H1 (cell line): ENCODE measurements around the gene ANGPTL4. TPM values are rescaled to one million over a fixed set of nuclear protein-coding genes. Genes with fewer than 3 reads are reported as not detected.

Experiments used
- CTCF ChIA-PET: fragments of 300-600 bp; sonication (Branson Sonifier 250); formaldehyde crosslinking; loops from one replicate; lab custom pipeline; 2021; ENCODE audit not compliant: partially characterized antibody; lab: Charles Lee
- POLR2A ChIA-PET: fragments of 300-600 bp; sonication (Branson Sonifier 250); formaldehyde crosslinking; loops from one replicate; lab custom pipeline; 2021; ENCODE audit warnings: inconsistent platforms; ENCODE audit not compliant: partially characterized antibody; lab: Charles Lee
- DNase-seq, 2 experiments: peaks; one replicate each; pipeline versions ENCODE4 v3.0.0 to v3.0.0-alpha.2; 2010 to 2022; ENCODE audit warnings: low spot score in 2 of 2, low read depth in 1 of 2, mixed read lengths in 1 of 2
- FAIRE-seq: peaks from 2 replicates; lab custom pipeline; 2011; peaks lifted over from hg19 to GRCh38; lab: Jason Lieb, UNC
- H2AFZ ChIP-seq: 2 replicates; pipeline ENCODE4 v1.8.1; 2012; ENCODE audit warnings: low read length, inconsistent platforms
- H2AK5ac ChIP-seq: 2 replicates; pipeline ENCODE4 v1.6.1; 2013; ENCODE audit warnings: low read depth, low read length
- H2BK120ac ChIP-seq: replicated peaks from 2 replicates; pipeline ENCODE3; 2013; ENCODE audit warnings: low read depth, low read length, inconsistent platforms
- H2BK12ac ChIP-seq: 2 replicates; pipeline ENCODE4 v1.6.1; 2013; ENCODE audit warnings: low read depth, low read length
- H2BK15ac ChIP-seq: 2 replicates; pipeline ENCODE4 v1.6.1; 2013; ENCODE audit warnings: low read length
- H2BK20ac ChIP-seq: 2 replicates; pipeline ENCODE4 v1.6.1; 2013; ENCODE audit warnings: low read length
- H2BK5ac ChIP-seq: 2 replicates; pipeline ENCODE4 v1.6.1; 2013; ENCODE audit warnings: low read depth, low read length
- H3K14ac ChIP-seq: 2 replicates; pipeline ENCODE4 v1.6.1; 2013; ENCODE audit warnings: inconsistent platforms; ENCODE audit not compliant: insufficient read length
- H3K18ac ChIP-seq: 2 replicates; pipeline ENCODE4 v1.6.1; 2013; ENCODE audit warnings: low read length; ENCODE audit errors: extremely low read depth
- H3K23ac ChIP-seq: 2 replicates; pipeline ENCODE4 v1.6.1; 2013; ENCODE audit warnings: inconsistent platforms; ENCODE audit not compliant: insufficient read length
- H3K23me2 ChIP-seq: 2 replicates; pipeline ENCODE4 v1.6.1; 2013; ENCODE audit warnings: low read depth, low read length
- H3K27ac ChIP-seq: 2 replicates; pipeline ENCODE4 v1.6.1; 2011; ENCODE audit warnings: low read depth, low read length, inconsistent platforms
- H3K27me3 ChIP-seq, 4 experiments: replicated peaks in 1 of 4; 1 replicate in 1 of 4; 2 replicates in 3 of 4; pipeline versions ENCODE4 v1.6.1 to v1.8.1; 2011 to 2013; ENCODE audit warnings: low read length in 3 of 4, mild to moderate bottlenecking in 3 of 4, inconsistent platforms in 2 of 4, mixed read lengths in 2 of 4, moderate library complexity in 1 of 4; ENCODE audit not compliant: control insufficient read depth in 3 of 4, insufficient read depth in 3 of 4; ENCODE audit errors: extremely low read depth in 1 of 4
- H3K36me3 ChIP-seq, 4 experiments: 2 replicates each; pipeline versions ENCODE4 v1.6.1 to v1.8.1; 2011 to 2013; ENCODE audit warnings: mild to moderate bottlenecking in 4 of 4, low read length in 3 of 4, moderate library complexity in 2 of 4, control low read depth in 1 of 4, inconsistent platforms in 1 of 4; ENCODE audit not compliant: insufficient read depth in 4 of 4, control insufficient read depth in 2 of 4
- H3K4ac ChIP-seq: replicated peaks from 2 replicates; pipeline ENCODE3; 2013; ENCODE audit warnings: low read length, low read depth, mixed read lengths, inconsistent platforms; ENCODE audit not compliant: insufficient read length
- H3K4me1 ChIP-seq, 4 experiments: replicated peaks in 1 of 4; 1 replicate in 1 of 4; 2 replicates in 3 of 4; pipeline versions ENCODE4 v1.6.1 to v1.8.1; 2011 to 2013; ENCODE audit warnings: low read length in 3 of 4, inconsistent platforms in 2 of 4, mixed read lengths in 1 of 4; ENCODE audit not compliant: insufficient read depth in 4 of 4, control insufficient read depth in 3 of 4
- H3K4me2 ChIP-seq, 2 experiments: 2 replicates each; pipeline versions ENCODE4 v1.6.1 to v1.8.1; 2011 to 2013; ENCODE audit warnings: low read depth in 2 of 2, low read length in 2 of 2, control low read depth in 1 of 2, inconsistent platforms in 1 of 2, mild to moderate bottlenecking in 1 of 2; ENCODE audit not compliant: insufficient read depth in 1 of 2
- H3K4me3 ChIP-seq, 4 experiments: fragments of 200-600, 300-600 bp in 1 of 4; sonication (generic), shearing (Covaris generic), sonication (Bioruptor Twin) in 1 of 4; 2 replicates each; pipeline versions ENCODE4 v1.5.1 to v1.8.1; 2011 to 2016; ENCODE audit warnings: low read length in 4 of 4, low read depth in 3 of 4, control low read depth in 2 of 4, inconsistent platforms in 2 of 4, mild to moderate bottlenecking in 2 of 4, mixed read lengths in 1 of 4, moderate library complexity in 1 of 4; ENCODE audit not compliant: insufficient read depth in 2 of 4; ENCODE audit errors: extremely low read depth in 1 of 4
- H3K56ac ChIP-seq: replicated peaks from 2 replicates; pipeline ENCODE3; 2013; ENCODE audit warnings: low read depth, mild to moderate bottlenecking, mixed read lengths, low read length, inconsistent platforms; ENCODE audit not compliant: insufficient read length
- H3K79me1 ChIP-seq: 2 replicates; pipeline ENCODE4 v1.6.1; 2013; ENCODE audit warnings: low read depth, low read length, control low read depth
- H3K79me2 ChIP-seq, 2 experiments: 2 replicates each; pipeline versions ENCODE4 v1.6.1 to v1.8.1; 2012 to 2013; ENCODE audit warnings: low read length in 2 of 2, mild to moderate bottlenecking in 2 of 2, inconsistent platforms in 1 of 2; ENCODE audit not compliant: insufficient read depth in 2 of 2, control insufficient read depth in 1 of 2
- H3K9ac ChIP-seq, 4 experiments: replicated peaks in 1 of 4; 1 replicate in 1 of 4; 2 replicates in 3 of 4; pipeline versions ENCODE4 v1.6.1 to v1.8.1; 2011 to 2013; ENCODE audit warnings: low read depth in 3 of 4, low read length in 3 of 4, control low read depth in 2 of 4, mild to moderate bottlenecking in 2 of 4, moderate library complexity in 2 of 4, inconsistent platforms in 1 of 4; ENCODE audit errors: extremely low read depth in 1 of 4
- H3K9me3 ChIP-seq, 2 experiments: 2 replicates each; pipeline versions ENCODE4 v1.6.1 to v1.8.1; 2012 to 2013; ENCODE audit warnings: mild to moderate bottlenecking in 2 of 2, moderate library complexity in 2 of 2, control low read depth in 1 of 2, inconsistent platforms in 1 of 2, low read depth in 1 of 2, low read length in 1 of 2, mixed read lengths in 1 of 2; ENCODE audit not compliant: insufficient read depth in 2 of 2
- H4K20me1 ChIP-seq, 2 experiments: replicated peaks in 1 of 2; 2 replicates each; pipeline versions ENCODE3 to v1.8.1; 2011 to 2013; ENCODE audit warnings: inconsistent platforms in 2 of 2, low read length in 2 of 2, mild to moderate bottlenecking in 1 of 2; ENCODE audit not compliant: insufficient read depth in 2 of 2, control insufficient read depth in 1 of 2
- H4K5ac ChIP-seq: 2 replicates; pipeline ENCODE4 v1.6.1; 2013; ENCODE audit warnings: low read length, low read depth, mixed read lengths, inconsistent platforms; ENCODE audit not compliant: insufficient read length
- H4K8ac ChIP-seq: 2 replicates; pipeline ENCODE4 v1.8.0; 2013; ENCODE audit warnings: mild to moderate bottlenecking, moderate library complexity, low read length, inconsistent platforms; ENCODE audit not compliant: insufficient read depth; ENCODE audit errors: extremely low read depth
- H4K91ac ChIP-seq: replicated peaks from 2 replicates; pipeline ENCODE3; 2013; ENCODE audit warnings: low read length, mixed read lengths, inconsistent platforms; ENCODE audit not compliant: insufficient read length
- PHF8 ChIP-seq: fragments of 200-600 bp; sonication (generic); conservative IDR thresholded peaks from 2 replicates; pipeline ENCODE4 v1.7.1; 2012; ENCODE audit warnings: low read depth, mild to moderate bottlenecking, inconsistent platforms, low read length, moderate library complexity
- RBBP5 ChIP-seq: IDR thresholded peaks from 2 replicates; pipeline ENCODE4 v1.7.1; 2012; ENCODE audit warnings: low read depth, mild to moderate bottlenecking, inconsistent platforms, low read length, moderate library complexity, borderline replicate concordance
- WGBS, 2 experiments: shearing (Covaris generic) in 1 of 2; methylation state at CpG; one replicate each; pipeline versions ENCODE4 v1.1.6 to v1.1.7; 2013 to 2015; ENCODE audit warnings: low lambda C conversion rate in 2 of 2, mixed read lengths in 2 of 2, inconsistent platforms in 1 of 2, low coverage in 1 of 2, missing lambda C conversion rate in 1 of 2; ENCODE audit not compliant: insufficient replicate concordance in 2 of 2, insufficient coverage in 1 of 2, insufficient read length in 1 of 2; ENCODE audit errors: extremely low coverage in 1 of 2, missing lambda C conversion rate in 1 of 2; 5-methylcytosine and 5-hydroxymethylcytosine counted together
- polyA plus RNA-seq, 7 experiments: library from polyadenylated mRNA; depleted of rRNA in 3 of 7; stranded (reverse) in 5 of 7; unstranded in 2 of 7; fragments of >200 nt in 5 of 7; fragments of 200-250 nt in 2 of 7; gene quantifications; 1 replicate in 5 of 7; 2 replicates in 1 of 7; 4 replicates in 1 of 7; pipeline versions ENCODE4 v1.2.1 to v1.2.3, GENCODE V29; 2011 to 2013; ENCODE audit warnings: missing spikeins in 2 of 7, mixed read lengths in 2 of 7
- total RNA-seq: library from RNA; stranded (reverse); fragmentation: NEBNext Ultra II Directional; extraction: Animal tissue kit (Norgen Biotek cat#: 25700); gene quantifications from 2 replicates; pipeline ENCODE4 v1.2.1, GENCODE V29; 2021

ANGPTL4 gene
- total and polyA plus RNA-seq, 2 of the 8 experiments (the other 6 are each of a cell fraction or from before 2014, with no cell fraction given), result 2.3 to 6.5 TPM

- Histone ChIP-seq H2BK20ac (no peak overlapping the region), H2AFZ (no peak overlapping the region), H3K79me1 (no peaks in the 10 kb centered on the region; the same call in 1 of the 2 replicates), H3K27me3 (peaks cover 0 to 24% (median 17%) of the 10 kb centered on the region in 4 experiments; a peak in 6 of 7 replicates), H3K23ac (no peak overlapping the region), H3K4me2 (peak overlapping the region; percentile 38 to 54; a peak in 2 of 4 replicates), H3K4ac (peak overlapping the region; percentile 91), H2BK12ac (peak overlapping the region; percentile 53; the same call in 1 of the 2 replicates), H2BK5ac (peak overlapping the region; percentile 83; the same call in 1 of the 2 replicates), H3K14ac (no peak overlapping the region), H4K91ac (peak overlapping the region; percentile 82), H3K18ac (peak overlapping the region; percentile 83), H2BK15ac (peak overlapping the region; percentile 83; the same call in 1 of the 2 replicates), H3K56ac (no peak overlapping the region), H3K9me3 (no peaks in the 10 kb centered on the region), H4K8ac (peak overlapping the region; percentile 73), H3K4me3 (peak overlapping the region in 3 of 4 experiments; percentile 20 to 42 (median 26); a peak in 4 of 8 replicates), H3K23me2 (peaks cover 18% of the 10 kb centered on the region; the same call in 1 of the 2 replicates), H3K9ac (no peak overlapping the region), H2AK5ac (no peak overlapping the region), H2BK120ac (peak overlapping the region; percentile 18), H4K5ac (no peak overlapping the region), H4K20me1 (no peaks in the 10 kb centered on the region), H3K4me1 (peaks cover 0 to 15% (median 8%) of the 10 kb centered on the region in 4 experiments; a peak in 6 of 7 replicates), H3K27ac (no peak overlapping the region), H3K79me2 (no peaks in the 10 kb centered on the region), H3K36me3 (no peaks in the 10 kb centered on the region)
- TF ChIP-seq RBBP5 (0 out of 2 replicates have a peak, but pooled peaks have one; percentile 45), PHF8 (no peak)
- 82% methylated on average over 12 of the region's 13 CpGs; no CpG with 5 or more reads in 1 of the 2 experiments for WGBS, 2 experiments
- DNase-seq (no peak), FAIRE-seq (no peak)
- ChIA-PET POLR2A (interaction anchor here (0.7 to 9.2 kb wide), 11 partner anchors 9 to 147 kb away, joined by 3 to 71 read pairs (median 4); partner anchors contain the start of genes HNRNPM, KANK3, RAB11B and ZNF414), CTCF (interaction anchor here (0.6 to 6.0 kb wide), 6 partner anchors 13 to 97 kb away, joined by 3 to 57 read pairs (median 4); no protein-coding TSS in a partner anchor)
Measured at GRCh38 chr19:8366961-8367326, 3.0 kb downstream of the ANGPTL4 start.
